HEK293 (cell line): ENCODE results near the gene COX6A2.

Source experiments
- CTCF ChIA-PET: fragments of 350-600 bp; formaldehyde crosslinking; extraction: SDS; loops from one replicate; lab custom pipeline; 2021; ENCODE audit warnings: antibody characterized with exemption; lab: Yijun Ruan, JAX
- POLR2A ChIA-PET: fragments of 300-600 bp; formaldehyde crosslinking; extraction: SDS; loops from one replicate; lab custom pipeline; 2020; ENCODE audit warnings: antibody characterized with exemption, inconsistent platforms; lab: Yijun Ruan, JAX
- H3K27ac ChIP-seq: fragments of 200-500 bp; sonication (Bioruptor generic); 2 replicates; pipeline ENCODE4 v1.5.1; 2014; ENCODE audit warnings: low read depth, low read length, control low read depth, inconsistent platforms; ENCODE audit errors: extremely low read depth
- H3K36me3 ChIP-seq, 2 experiments: fragments of 200-500 bp in 1 of 2; sonication (Bioruptor generic) in 1 of 2; 1 replicate in 1 of 2; 2 replicates in 1 of 2; pipeline ENCODE4 v1.5.1; 2014 to 2017; ENCODE audit warnings: inconsistent platforms in 2 of 2, low read length in 2 of 2; ENCODE audit not compliant: control insufficient read depth in 2 of 2, insufficient read depth in 1 of 2
- H3K4me1 ChIP-seq: fragments of 200-500 bp; sonication (Bioruptor generic); 2 replicates; pipeline ENCODE4 v1.5.1; 2014; ENCODE audit warnings: mild to moderate bottlenecking, low read length, inconsistent platforms; ENCODE audit not compliant: control insufficient read depth, insufficient read depth
- H3K4me3 ChIP-seq: 2 replicates; pipeline ENCODE4 v1.5.1; 2011; ENCODE audit warnings: low read depth, mild to moderate bottlenecking, control low read depth, low read length, moderate library complexity
- H3K9me3 ChIP-seq: fragments of 200-500 bp; sonication (Bioruptor generic); 2 replicates; pipeline ENCODE4 v1.5.1; 2014; ENCODE audit warnings: low read depth, low read length, inconsistent platforms; ENCODE audit not compliant: control insufficient read depth, insufficient read depth
- REPIN1 ChIP-seq: fragments of 450-650 bp; formaldehyde crosslinking; IDR thresholded peaks from 2 replicates; pipeline ENCODE4 v1.5.1; 2017; ENCODE audit warnings: missing biosample characterization, missing genetic modification characterization, low read depth
- YY2 ChIP-seq: fragments of 450-650 bp; formaldehyde crosslinking; IDR thresholded peaks from 2 replicates; pipeline ENCODE4 v1.5.1; 2016; ENCODE audit warnings: missing biosample characterization, missing genetic modification characterization
- ZBTB8A ChIP-seq: fragments of 450-650 bp; formaldehyde crosslinking; IDR thresholded peaks from 2 replicates; pipeline ENCODE4 v1.5.1; 2016; ENCODE audit warnings: missing biosample characterization, missing genetic modification characterization
- ZNF174 ChIP-seq: fragments of 450-650 bp; formaldehyde crosslinking; IDR thresholded peaks from 2 replicates; pipeline ENCODE4 v1.5.0; 2017; ENCODE audit warnings: missing biosample characterization, mild to moderate bottlenecking, missing genetic modification characterization
- ZNF335 ChIP-seq: fragments of 450-650 bp; formaldehyde crosslinking; conservative IDR thresholded peaks from 2 replicates; pipeline ENCODE4 v1.5.1; 2016; ENCODE audit warnings: missing biosample characterization, missing genetic modification characterization
- ZNF391 ChIP-seq: fragments of 450-650 bp; formaldehyde crosslinking; IDR thresholded peaks from 2 replicates; pipeline ENCODE4 v1.5.1; 2016; ENCODE audit warnings: low read depth, missing biosample characterization, missing genetic modification characterization, borderline replicate concordance
- ZNF404 ChIP-seq: fragments of 450-650 bp; formaldehyde crosslinking; IDR thresholded peaks from 2 replicates; pipeline ENCODE4 v1.5.1; 2017; ENCODE audit warnings: missing biosample characterization, missing genetic modification characterization
- ZNF549 ChIP-seq: fragments of 450-650 bp; IDR thresholded peaks from 2 replicates; pipeline ENCODE4 v1.5.1; 2018; ENCODE audit warnings: missing biosample characterization, missing genetic modification characterization, mild to moderate bottlenecking, inconsistent platforms, moderate library complexity
- ZNF654 ChIP-seq: fragments of 450-650 bp; formaldehyde crosslinking; IDR thresholded peaks from 2 replicates; pipeline ENCODE4 v1.5.1; 2016; ENCODE audit warnings: low read depth, missing biosample characterization, missing genetic modification characterization
- ZNF660 ChIP-seq: fragments of 450-650 bp; IDR thresholded peaks from 2 replicates; pipeline ENCODE4 v1.5.1; 2018; ENCODE audit warnings: missing biosample characterization, mild to moderate bottlenecking, missing genetic modification characterization
- ZNF664 ChIP-seq: fragments of 450-650 bp; formaldehyde crosslinking; IDR thresholded peaks from 2 replicates; pipeline ENCODE4 v1.5.1; 2016; ENCODE audit warnings: missing biosample characterization, missing genetic modification characterization
- TF ChIP-seq, protein P1 (sequence below): fragments of 450-650 bp; formaldehyde crosslinking; IDR thresholded peaks from 2 replicates; pipeline ENCODE4 v1.5.1; 2016; ENCODE audit warnings: missing biosample characterization, missing genetic modification characterization, borderline replicate concordance
- TF ChIP-seq, protein P2 (sequence below): fragments of 450-650 bp; formaldehyde crosslinking; IDR thresholded peaks from 2 replicates; pipeline ENCODE4 v1.5.1; 2016; ENCODE audit warnings: missing biosample characterization, missing genetic modification characterization
- TF ChIP-seq, protein P3 (sequence below): fragments of 450-650 bp; formaldehyde crosslinking; IDR thresholded peaks from 2 replicates; pipeline ENCODE4 v1.5.1; 2016; ENCODE audit warnings: missing biosample characterization, missing genetic modification characterization, borderline replicate concordance
- TF ChIP-seq, protein P4 (sequence below): fragments of 450-650 bp; formaldehyde crosslinking; IDR thresholded peaks from 2 replicates; pipeline ENCODE4 v1.5.1; 2016; ENCODE audit warnings: missing biosample characterization, missing genetic modification characterization

Gene COX6A2

DNA sequence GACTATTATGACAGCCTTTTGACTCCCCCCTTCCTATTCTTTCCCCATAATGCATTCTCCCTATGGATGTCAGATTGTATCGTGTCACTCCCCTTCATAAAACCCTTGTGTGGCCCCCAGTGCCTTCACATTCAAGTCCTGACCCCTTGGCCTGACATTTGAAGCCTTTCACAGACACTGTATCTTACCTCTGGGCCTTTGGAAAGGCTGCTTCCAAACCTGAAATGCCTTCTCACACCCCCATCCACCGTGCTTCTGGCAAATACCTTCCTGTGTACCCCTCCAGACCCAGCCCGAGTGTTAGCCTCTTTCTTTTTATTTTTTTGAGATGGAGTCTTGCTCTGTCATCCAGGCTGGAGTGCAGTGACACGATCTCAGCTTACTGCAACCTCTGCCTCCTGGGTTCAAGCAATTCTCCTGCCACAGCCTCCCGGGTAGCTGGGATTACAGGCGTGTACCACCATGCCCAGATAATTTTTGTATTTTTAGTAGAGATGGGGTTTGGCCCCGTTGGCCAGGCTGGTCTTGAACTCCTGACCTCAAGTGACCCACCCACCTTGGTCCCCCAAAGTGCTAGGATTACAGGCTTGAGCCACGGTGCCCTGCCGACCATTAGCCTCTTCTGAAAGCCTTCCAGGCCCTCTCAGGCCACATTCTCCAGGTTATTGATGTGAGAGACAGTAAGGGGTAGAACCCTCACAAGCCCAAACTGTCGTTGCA lies 33.2 kb upstream of the COX6A2 start (continued):
- TF ChIP-seq, protein P1, sequence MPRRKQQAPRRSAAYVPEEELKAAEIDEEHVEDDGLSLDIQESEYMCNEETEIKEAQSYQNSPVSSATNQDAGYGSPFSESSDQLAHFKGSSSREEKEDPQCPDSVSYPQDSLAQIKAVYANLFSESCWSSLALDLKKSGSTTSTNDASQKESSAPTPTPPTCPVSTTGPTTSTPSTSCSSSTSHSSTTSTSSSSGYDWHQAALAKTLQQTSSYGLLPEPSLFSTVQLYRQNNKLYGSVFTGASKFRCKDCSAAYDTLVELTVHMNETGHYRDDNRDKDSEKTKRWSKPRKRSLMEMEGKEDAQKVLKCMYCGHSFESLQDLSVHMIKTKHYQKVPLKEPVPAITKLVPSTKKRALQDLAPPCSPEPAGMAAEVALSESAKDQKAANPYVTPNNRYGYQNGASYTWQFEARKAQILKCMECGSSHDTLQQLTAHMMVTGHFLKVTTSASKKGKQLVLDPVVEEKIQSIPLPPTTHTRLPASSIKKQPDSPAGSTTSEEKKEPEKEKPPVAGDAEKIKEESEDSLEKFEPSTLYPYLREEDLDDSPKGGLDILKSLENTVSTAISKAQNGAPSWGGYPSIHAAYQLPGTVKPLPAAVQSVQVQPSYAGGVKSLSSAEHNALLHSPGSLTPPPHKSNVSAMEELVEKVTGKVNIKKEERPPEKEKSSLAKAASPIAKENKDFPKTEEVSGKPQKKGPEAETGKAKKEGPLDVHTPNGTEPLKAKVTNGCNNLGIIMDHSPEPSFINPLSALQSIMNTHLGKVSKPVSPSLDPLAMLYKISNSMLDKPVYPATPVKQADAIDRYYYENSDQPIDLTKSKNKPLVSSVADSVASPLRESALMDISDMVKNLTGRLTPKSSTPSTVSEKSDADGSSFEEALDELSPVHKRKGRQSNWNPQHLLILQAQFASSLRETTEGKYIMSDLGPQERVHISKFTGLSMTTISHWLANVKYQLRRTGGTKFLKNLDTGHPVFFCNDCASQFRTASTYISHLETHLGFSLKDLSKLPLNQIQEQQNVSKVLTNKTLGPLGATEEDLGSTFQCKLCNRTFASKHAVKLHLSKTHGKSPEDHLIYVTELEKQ (tag by site-specific recombination) = no peak
- TF ChIP-seq, all 188 proteins: peak for 0

DNA sequence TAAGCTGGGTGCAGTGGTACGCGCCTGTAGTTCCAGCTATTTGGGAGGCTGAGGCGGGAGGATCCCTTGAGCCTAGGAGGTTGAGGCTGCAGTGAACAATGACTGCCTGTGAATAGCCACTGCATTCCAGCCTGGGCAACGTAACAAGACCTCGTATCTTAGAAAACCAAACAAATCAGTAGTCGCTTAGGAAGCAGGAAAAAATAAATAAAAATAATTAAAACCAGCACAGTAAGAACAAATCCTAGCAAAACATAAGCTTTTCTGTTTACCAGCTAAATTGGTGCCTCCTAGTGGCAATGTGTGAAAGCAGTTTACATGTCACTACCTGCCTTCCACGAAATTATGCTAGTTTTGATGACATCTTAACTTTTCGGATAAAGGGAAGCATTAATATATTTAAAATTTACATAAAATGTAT lies 32.4 kb upstream of the COX6A2 start:
- Histone ChIP-seq H3K4me1 (0 out of 2 replicates have a peak, but pooled peaks cover 3% of the 10 kb centered on the region), H3K36me3 (peaks cover 0 to 51% of the 10 kb centered on the region in 2 experiments; a peak in 2 of 3 replicates), H3K27ac (peak overlapping the region; percentile 59), H3K9me3 (no peaks in the 10 kb centered on the region), H3K4me3 (no peak overlapping the region)
- TF ChIP-seq ZNF391 (tag by site-specific recombination) = 0 out of 2 replicates have a peak, but pooled peaks have one; percentile 46
- no peak for TF ChIP-seq ZBTB8A (tag by site-specific recombination)
- peak; percentile 36 for TF ChIP-seq ZNF654 (tag by site-specific recombination)
- peak; percentile 44; the same call in 1 of the 2 replicates for TF ChIP-seq ZNF664 (tag by site-specific recombination)
- no peak for TF ChIP-seq ZNF404
- TF ChIP-seq REPIN1 (tag by site-specific recombination) = 0 out of 2 replicates have a peak, but pooled peaks have one; percentile 18
- peak; percentile 36; the same call in 1 of the 2 replicates for TF ChIP-seq ZNF660
- TF ChIP-seq, protein P2, sequence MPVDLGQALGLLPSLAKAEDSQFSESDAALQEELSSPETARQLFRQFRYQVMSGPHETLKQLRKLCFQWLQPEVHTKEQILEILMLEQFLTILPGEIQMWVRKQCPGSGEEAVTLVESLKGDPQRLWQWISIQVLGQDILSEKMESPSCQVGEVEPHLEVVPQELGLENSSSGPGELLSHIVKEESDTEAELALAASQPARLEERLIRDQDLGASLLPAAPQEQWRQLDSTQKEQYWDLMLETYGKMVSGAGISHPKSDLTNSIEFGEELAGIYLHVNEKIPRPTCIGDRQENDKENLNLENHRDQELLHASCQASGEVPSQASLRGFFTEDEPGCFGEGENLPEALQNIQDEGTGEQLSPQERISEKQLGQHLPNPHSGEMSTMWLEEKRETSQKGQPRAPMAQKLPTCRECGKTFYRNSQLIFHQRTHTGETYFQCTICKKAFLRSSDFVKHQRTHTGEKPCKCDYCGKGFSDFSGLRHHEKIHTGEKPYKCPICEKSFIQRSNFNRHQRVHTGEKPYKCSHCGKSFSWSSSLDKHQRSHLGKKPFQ = no peak
- TF ChIP-seq ZNF335 (tag by site-specific recombination) = 0 out of 2 replicates have a peak, but pooled peaks have one; percentile 44
- TF ChIP-seq YY2 (tag by site-specific recombination) = no peak
- TF ChIP-seq, protein P3, sequence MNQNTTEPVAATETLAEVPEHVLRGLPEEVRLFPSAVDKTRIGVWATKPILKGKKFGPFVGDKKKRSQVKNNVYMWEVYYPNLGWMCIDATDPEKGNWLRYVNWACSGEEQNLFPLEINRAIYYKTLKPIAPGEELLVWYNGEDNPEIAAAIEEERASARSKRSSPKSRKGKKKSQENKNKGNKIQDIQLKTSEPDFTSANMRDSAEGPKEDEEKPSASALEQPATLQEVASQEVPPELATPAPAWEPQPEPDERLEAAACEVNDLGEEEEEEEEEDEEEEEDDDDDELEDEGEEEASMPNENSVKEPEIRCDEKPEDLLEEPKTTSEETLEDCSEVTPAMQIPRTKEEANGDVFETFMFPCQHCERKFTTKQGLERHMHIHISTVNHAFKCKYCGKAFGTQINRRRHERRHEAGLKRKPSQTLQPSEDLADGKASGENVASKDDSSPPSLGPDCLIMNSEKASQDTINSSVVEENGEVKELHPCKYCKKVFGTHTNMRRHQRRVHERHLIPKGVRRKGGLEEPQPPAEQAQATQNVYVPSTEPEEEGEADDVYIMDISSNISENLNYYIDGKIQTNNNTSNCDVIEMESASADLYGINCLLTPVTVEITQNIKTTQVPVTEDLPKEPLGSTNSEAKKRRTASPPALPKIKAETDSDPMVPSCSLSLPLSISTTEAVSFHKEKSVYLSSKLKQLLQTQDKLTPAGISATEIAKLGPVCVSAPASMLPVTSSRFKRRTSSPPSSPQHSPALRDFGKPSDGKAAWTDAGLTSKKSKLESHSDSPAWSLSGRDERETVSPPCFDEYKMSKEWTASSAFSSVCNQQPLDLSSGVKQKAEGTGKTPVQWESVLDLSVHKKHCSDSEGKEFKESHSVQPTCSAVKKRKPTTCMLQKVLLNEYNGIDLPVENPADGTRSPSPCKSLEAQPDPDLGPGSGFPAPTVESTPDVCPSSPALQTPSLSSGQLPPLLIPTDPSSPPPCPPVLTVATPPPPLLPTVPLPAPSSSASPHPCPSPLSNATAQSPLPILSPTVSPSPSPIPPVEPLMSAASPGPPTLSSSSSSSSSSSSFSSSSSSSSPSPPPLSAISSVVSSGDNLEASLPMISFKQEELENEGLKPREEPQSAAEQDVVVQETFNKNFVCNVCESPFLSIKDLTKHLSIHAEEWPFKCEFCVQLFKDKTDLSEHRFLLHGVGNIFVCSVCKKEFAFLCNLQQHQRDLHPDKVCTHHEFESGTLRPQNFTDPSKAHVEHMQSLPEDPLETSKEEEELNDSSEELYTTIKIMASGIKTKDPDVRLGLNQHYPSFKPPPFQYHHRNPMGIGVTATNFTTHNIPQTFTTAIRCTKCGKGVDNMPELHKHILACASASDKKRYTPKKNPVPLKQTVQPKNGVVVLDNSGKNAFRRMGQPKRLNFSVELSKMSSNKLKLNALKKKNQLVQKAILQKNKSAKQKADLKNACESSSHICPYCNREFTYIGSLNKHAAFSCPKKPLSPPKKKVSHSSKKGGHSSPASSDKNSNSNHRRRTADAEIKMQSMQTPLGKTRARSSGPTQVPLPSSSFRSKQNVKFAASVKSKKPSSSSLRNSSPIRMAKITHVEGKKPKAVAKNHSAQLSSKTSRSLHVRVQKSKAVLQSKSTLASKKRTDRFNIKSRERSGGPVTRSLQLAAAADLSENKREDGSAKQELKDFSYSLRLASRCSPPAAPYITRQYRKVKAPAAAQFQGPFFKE (tag by site-specific recombination) = no peak
- no peak for TF ChIP-seq ZNF549 (tag by site-specific recombination)
- no peak for TF ChIP-seq ZNF174 (tag by site-specific recombination)
- TF ChIP-seq, protein P4, sequence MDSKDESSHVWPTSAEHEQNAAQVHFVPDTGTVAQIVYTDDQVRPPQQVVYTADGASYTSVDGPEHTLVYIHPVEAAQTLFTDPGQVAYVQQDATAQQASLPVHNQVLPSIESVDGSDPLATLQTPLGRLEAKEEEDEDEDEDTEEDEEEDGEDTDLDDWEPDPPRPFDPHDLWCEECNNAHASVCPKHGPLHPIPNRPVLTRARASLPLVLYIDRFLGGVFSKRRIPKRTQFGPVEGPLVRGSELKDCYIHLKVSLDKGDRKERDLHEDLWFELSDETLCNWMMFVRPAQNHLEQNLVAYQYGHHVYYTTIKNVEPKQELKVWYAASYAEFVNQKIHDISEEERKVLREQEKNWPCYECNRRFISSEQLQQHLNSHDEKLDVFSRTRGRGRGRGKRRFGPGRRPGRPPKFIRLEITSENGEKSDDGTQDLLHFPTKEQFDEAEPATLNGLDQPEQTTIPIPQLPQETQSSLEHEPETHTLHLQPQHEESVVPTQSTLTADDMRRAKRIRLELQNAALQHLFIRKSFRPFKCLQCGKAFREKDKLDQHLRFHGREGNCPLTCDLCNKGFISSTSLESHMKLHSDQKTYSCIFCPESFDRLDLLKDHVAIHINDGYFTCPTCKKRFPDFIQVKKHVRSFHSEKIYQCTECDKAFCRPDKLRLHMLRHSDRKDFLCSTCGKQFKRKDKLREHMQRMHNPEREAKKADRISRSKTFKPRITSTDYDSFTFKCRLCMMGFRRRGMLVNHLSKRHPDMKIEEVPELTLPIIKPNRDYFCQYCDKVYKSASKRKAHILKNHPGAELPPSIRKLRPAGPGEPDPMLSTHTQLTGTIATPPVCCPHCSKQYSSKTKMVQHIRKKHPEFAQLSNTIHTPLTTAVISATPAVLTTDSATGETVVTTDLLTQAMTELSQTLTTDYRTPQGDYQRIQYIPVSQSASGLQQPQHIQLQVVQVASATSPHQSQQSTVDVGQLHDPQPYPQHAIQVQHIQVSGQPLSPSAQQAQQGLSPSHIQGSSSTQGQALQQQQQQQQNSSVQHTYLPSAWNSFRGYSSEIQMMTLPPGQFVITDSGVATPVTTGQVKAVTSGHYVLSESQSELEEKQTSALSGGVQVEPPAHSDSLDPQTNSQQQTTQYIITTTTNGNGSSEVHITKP = 0 out of 2 replicates have a peak, but pooled peaks have one; percentile 4
- CTCF ChIA-PET = interaction anchor here (0.6 to 2.4 kb wide), 21 partner anchors 8 to 1072 kb away, joined by 3 to 13 read pairs (median 5); partner anchors contain the start of genes HSD3B7, ORAI3, SLC5A2 and ZNF843
- POLR2A ChIA-PET = interaction anchor here (0.9 to 2.3 kb wide), 11 partner anchors 9 to 506 kb away, joined by 3 to 16 read pairs (median 3); partner anchors contain the start of genes FUS, KAT8, RUSF1 and TGFB1I1
